Uterus (tissue), 2 donors: Measurements from ENCODE around the gene MR1.

Source experiments
- POLR2A ChIP-seq, 2 donors: fragments of 450-650 bp; IDR thresholded peaks; one replicate each; pipeline ENCODE4 v1.6.1; 2016; ENCODE audit warnings: antibody characterized with exemption in 2 of 2, mild to moderate bottlenecking in 1 of 2, moderate library complexity in 1 of 2
- TF ChIP-seq, protein P1 (sequence below), 4 experiments: fragments of 200-600 bp in 2 of 4; fragments of 450-650 bp in 2 of 4; sonication (generic) in 2 of 4; IDR thresholded peaks; one replicate each; pipeline ENCODE4 v1.5.1; 2016 to 2019; ENCODE audit warnings: antibody characterized with exemption in 4 of 4, mild to moderate bottlenecking in 2 of 4, moderate library complexity in 1 of 4

DNA sequence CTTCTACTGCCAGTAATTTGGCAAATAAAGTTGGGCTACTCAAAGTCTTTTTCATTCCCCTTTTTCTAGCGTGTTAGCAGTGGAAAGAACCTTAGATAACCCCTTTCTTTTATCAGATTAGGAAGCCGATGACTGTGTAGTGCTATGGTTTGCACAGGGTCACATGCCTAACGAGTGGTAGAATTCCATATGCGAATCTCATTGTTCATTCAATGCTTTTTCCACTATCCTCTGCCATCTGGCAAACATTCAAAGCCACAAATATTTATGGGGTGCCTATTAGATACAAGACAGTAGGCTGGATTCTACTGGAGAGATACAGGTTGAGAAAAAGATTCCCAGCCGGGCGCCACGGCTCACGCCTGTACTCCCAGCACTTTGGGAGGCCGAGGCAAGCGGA lies 39.9 kb downstream of the MR1 start:
- TF ChIP-seq, protein P1, sequence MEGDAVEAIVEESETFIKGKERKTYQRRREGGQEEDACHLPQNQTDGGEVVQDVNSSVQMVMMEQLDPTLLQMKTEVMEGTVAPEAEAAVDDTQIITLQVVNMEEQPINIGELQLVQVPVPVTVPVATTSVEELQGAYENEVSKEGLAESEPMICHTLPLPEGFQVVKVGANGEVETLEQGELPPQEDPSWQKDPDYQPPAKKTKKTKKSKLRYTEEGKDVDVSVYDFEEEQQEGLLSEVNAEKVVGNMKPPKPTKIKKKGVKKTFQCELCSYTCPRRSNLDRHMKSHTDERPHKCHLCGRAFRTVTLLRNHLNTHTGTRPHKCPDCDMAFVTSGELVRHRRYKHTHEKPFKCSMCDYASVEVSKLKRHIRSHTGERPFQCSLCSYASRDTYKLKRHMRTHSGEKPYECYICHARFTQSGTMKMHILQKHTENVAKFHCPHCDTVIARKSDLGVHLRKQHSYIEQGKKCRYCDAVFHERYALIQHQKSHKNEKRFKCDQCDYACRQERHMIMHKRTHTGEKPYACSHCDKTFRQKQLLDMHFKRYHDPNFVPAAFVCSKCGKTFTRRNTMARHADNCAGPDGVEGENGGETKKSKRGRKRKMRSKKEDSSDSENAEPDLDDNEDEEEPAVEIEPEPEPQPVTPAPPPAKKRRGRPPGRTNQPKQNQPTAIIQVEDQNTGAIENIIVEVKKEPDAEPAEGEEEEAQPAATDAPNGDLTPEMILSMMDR (IDR thresholded peaks at IDR 0.05), result no peak
- TF ChIP-seq POLR2A (IDR thresholded peaks at IDR 0.05), result no peak
